Ecto neural progenitor cell (in vitro differentiated cells): ENCODE results near the gene PRDM15.

Experiments
- DNase-seq: peaks from one replicate; pipeline ENCODE4 v3.0.0-alpha.2; 2018; ENCODE audit warnings: low spot score

PRDM15 gene

DNA sequence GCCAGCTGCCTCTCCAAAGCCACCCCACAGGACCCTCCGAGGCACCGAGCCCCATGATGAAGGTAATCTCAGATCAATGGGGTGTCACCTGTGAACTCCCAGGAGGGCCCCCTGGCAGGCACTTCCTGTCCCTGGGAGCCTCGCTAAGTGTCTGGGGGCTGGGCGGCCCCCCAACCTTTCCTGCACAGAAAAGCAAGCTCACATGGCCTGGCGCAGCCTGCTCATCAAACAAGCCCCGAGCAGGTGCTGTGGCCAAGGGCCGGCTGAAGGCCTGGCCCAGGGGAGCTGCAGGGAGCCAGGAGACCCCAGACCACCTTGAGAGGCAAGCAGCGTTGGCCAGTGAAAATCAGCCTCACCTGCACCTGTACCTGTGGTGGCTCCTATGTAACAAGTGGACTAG, 115.1 kb downstream of the PRDM15 start:
- peak; percentile 50 for DNase-seq

DNA sequence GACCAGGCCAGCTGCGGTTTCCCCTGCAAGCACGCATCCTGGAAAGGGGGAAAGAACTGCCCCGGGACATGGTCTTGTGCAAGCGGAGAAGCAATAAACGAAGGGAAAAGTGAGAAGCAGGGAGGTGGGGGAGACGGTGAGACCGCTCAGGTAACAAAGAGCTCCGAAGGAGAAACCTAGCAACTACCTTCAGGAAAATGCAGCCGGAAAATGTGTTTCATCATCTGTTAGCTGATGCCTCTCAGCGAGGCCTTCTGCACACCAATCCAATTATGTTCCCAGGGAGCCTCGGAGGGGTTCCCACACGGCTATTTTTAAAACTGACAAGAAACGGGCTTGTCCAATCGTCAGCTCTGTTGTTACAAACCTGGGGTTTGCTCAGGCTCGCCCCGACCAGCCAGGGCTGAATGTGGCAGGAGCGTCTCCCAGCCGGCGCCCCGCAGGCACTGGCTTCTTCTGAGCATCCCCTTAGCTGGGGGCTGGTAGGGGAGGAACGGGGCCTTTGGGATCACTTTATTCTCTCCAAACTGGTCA, 115.7 kb downstream of the PRDM15 start:
- peak; percentile 55 for DNase-seq

GRCh38 chr21:41762753-41763152, 116.4 kb downstream of the PRDM15 start:
- peak; percentile 47 for DNase-seq

- peak; percentile 81 for DNase-seq
Observed at GRCh38 chr21:41761934-41762635, 117.1 kb downstream of the PRDM15 start.

- DNase-seq, result peak; percentile 66
Observed at GRCh38 chr21:41761211-41761933, 117.8 kb downstream of the PRDM15 start.

- DNase-seq, result peak; percentile 42
Observed at GRCh38 chr21:41760411-41760810, 118.7 kb downstream of the PRDM15 start.

DNA sequence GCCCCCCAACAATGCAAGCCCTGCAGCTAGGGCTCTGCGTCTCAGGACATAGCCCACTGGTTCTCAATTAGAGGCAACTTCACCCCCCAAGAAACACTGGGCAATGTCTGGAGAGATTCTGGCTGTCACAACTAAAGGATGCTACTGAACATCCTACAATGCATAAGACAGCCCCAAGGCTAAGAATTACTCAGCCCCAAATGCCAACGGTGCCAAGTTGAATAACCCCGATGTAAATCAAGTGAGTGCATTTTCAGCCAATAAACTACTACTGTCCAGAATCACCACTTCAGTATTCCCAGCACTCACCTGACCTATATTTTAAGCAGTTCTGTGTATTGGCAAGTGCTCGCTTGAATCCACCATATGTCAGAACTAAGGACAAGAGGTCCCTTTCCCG, 119.2 kb downstream of the PRDM15 start:
- DNase-seq, result no peak

- peak; percentile 54 for DNase-seq
Observed at GRCh38 chr21:41759214-41759840, 119.8 kb downstream of the PRDM15 start.

GRCh38 chr21:41758550-41758949, 120.6 kb downstream of the PRDM15 start:
- DNase-seq, result no peak

DNA sequence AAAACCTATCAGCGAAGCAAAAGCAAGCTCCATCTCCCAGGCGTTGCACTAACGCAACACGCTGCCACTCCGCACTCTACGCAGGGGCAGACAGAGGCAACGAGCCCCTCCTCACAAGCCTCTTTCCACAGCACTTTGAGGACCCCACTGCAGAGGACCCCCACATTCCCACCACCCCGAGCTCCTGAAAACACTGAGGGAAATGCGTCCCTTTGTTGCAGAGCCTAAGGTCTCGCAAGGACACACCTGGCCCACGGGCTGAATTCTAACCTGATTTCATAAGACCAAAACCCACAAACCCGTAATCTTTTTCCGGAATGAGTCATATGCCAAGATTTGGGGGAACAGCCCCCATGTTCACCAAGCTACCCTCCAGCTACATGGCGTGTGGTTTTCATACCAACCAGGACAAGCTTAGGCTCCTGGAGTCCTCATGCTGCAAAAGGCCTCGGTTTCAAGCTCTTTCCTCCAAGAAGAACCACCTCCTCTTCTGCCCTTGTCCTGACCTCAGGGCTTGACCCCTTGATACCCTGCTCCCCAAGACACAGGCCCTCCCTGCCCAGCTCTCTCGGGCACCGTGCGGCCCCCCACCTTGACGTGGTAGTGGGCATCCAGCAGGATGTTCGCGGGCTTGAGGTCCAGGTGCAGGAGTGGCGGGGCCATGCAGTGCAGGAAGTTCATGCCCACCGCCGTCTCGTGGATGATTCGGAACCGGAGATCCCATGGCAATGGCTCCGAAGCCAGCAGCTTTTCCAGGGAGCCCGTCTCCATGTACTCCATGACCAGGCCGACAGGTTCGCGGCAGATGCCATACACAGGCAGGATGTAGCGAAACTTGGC, 123.0 kb downstream of the PRDM15 start:
- DNase-seq, result peak; percentile 44

- peak; percentile 44 for DNase-seq
Observed at GRCh38 chr21:41755258-41755933, 123.7 kb downstream of the PRDM15 start.

- peak; percentile 60 for DNase-seq
Observed at GRCh38 chr21:41754479-41754891, 124.7 kb downstream of the PRDM15 start.

GRCh38 chr21:41753006-41753898, 125.9 kb downstream of the PRDM15 start:
- peak; percentile 40 for DNase-seq

- DNase-seq, result peak; percentile 44
Observed at GRCh38 chr21:41752231-41752681, 126.9 kb downstream of the PRDM15 start.

GRCh38 chr21:41751611-41752011, 127.5 kb downstream of the PRDM15 start:
- peak; percentile 47 for DNase-seq

GRCh38 chr21:41750532-41751151, 128.5 kb downstream of the PRDM15 start:
- DNase-seq, result peak; percentile 58

- DNase-seq, result peak; percentile 83
Observed at GRCh38 chr21:41750051-41750450, 129.1 kb downstream of the PRDM15 start.

GRCh38 chr21:41749286-41749685, 129.9 kb downstream of the PRDM15 start:
- peak; percentile 33 for DNase-seq
